ENCODE measurements around the gene HOXA7. TPM values are rescaled to one million over a fixed set of nuclear protein-coding genes. Genes with fewer than 3 reads are reported as not detected.

The HOXA7 gene
- total and polyA plus RNA-seq, 2 donors (not counting 3 experiments of a cell fraction or from before 2014, with no cell fraction given) = 18.1 to 18.5 TPM

DNA sequence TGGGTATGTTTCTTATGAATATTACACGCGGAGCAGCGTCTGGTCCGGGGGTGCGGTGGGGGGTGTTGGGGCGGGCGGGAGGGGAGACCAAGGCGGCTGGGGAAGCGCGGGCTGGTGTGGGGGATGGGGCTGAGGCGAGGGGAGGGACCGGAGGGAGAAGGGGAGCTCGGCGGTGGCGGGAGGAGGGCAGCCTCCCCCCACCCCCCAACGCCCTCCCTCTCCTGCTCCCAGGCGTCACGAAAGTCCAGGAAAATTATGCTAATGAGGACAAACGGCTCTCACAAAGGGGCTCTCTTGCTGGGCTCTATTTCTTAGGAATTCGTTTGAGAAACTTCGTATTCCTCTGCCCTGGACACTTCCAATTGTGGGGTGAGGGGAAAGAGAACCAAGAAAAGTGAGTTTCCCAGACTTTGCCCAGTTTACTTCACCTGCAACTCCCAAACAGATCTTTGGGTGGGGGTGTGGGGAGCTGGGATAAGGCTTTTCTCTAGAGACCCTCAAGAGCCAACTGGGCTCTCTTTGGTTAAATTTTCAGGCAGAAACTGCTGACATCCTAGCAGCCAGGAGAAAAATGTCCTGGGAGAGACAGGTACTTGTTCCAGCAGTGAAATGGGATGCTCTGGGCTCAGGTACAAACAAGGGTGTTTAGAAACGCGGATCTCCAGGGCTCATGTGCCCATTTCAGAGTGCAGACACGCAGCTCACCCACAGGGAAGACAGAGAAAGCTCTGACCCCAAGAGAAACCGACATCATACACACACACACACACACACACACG, 42.3 kb downstream of the HOXA7 start:
- H2AFZ ChIP-seq (ENCODE audit: low read depth, low read length) = no peak overlapping the region
- peaks cover 0 to 5% of the 10 kb centered on the region in 2 experiments for H3K36me3 ChIP-seq (ENCODE audit: control insufficient read depth in 2 of 2, extremely low read depth in 1 of 2, insufficient read depth in 2 of 2, low read length in 2 of 2)
- POLR2A ChIA-PET = interaction anchor here (0.6 to 1.3 kb wide), 3 partner anchors 9 to 315 kb away, joined by 4 to 6 read pairs (median 5); no protein-coding TSS in a partner anchor
- TSS peak; percentile 44 for BruUV-seq (replicated peaks)
- no peaks in the 10 kb centered on the region for H4K20me1 ChIP-seq (replicated peaks; ENCODE audit: control insufficient read depth, extremely low read depth, insufficient read depth, low read length)
- dilution Hi-C loops (cut with MboI; ENCODE audit: extremely low pct_ligation_motif_present, low sequenced_read_pairs) = no loop called here
- DNase-seq (ENCODE audit: low read depth, low spot score) (peak; percentile 75), FAIRE-seq (peak; percentile 46)
- peak overlapping the region; percentile 55 to 95 (median 88) for H3K4me3 ChIP-seq (replicated peaks in 1 of 3; ENCODE audit: insufficient read depth in 1 of 3, low read depth in 1 of 3, low read length in 3 of 3)
- H3K27me3 ChIP-seq (ENCODE audit: control insufficient read depth in 2 of 2, insufficient read depth in 2 of 2, low read length in 2 of 2) = no peaks in the 10 kb centered on the region
- intact Hi-C loops (cut with micrococcal nuclease) = loop anchor here (10.0 kb wide), 1 partner anchor 959 kb away; the partner anchor contains the start of gene NFE2L3
- no peaks in the 10 kb centered on the region for H3K9me1 ChIP-seq (replicated peaks; ENCODE audit: control insufficient read depth, extremely low read depth, insufficient read depth, low read length)
- peaks cover 88% of the 10 kb centered on the region for H3K79me2 ChIP-seq (ENCODE audit: control insufficient read depth, insufficient read depth, low read length)
- TF ChIP-seq, protein P1, sequence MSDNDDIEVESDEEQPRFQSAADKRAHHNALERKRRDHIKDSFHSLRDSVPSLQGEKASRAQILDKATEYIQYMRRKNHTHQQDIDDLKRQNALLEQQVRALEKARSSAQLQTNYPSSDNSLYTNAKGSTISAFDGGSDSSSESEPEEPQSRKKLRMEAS (IDR thresholded peaks at IDR 0.05; ENCODE audit: insufficient read depth, insufficient read length) = no peak
- TF ChIP-seq JUN (IDR thresholded peaks at IDR 0.05; ENCODE audit: borderline replicate concordance, insufficient read depth, insufficient read length, low read depth) (no peak), POLR2AphosphoS5 (IDR thresholded peaks at IDR 0.05; ENCODE audit: insufficient read depth, low read depth, low read length) (no peak), EZH2 (IDR thresholded peaks at IDR 0.05; ENCODE audit: borderline replicate concordance, low read depth, low read length, severe bottlenecking) (no peak), POLR2A (IDR thresholded peaks at IDR 0.05; ENCODE audit: low read depth, low read length) (no peak)
- H3K4me1 ChIP-seq (ENCODE audit: control insufficient read depth, extremely low read depth, insufficient read depth, low read length) = peaks cover 72% of the 10 kb centered on the region
- H3K27ac ChIP-seq (ENCODE audit: insufficient read depth, low read depth, low read length) = peak overlapping the region; percentile 98
- CTCF ChIA-PET = interaction anchor here (0.6 to 9.1 kb wide), 12 partner anchors 8 to 745 kb away, joined by 3 to 70 read pairs (median 6); partner anchors contain the start of genes HOXA1 and HOXA5
- peak overlapping the region; percentile 99 for H3K4me2 ChIP-seq (ENCODE audit: insufficient read depth, low read length)
- no peaks in the 10 kb centered on the region for H3K9me3 ChIP-seq (replicated peaks; ENCODE audit: control insufficient read depth, insufficient read depth, low read length)
- H3K9ac ChIP-seq (replicated peaks; ENCODE audit: extremely low read depth, insufficient read depth, low read length) = peak overlapping the region; percentile 97
